Keratinocyte (primary cell): ENCODE data around the gene COL9A1.

Experiments
- EZH2 ChIP-seq: IDR thresholded peaks from one replicate; pipeline ENCODE4 v1.6.1; 2012; ENCODE audit warnings: inconsistent platforms, mild to moderate bottlenecking, low read length, moderate library complexity
- TF ChIP-seq, protein P1 (sequence below), 3 experiments: IDR thresholded peaks in 1 of 3; conservative IDR thresholded peaks in 1 of 3; optimal IDR thresholded peaks in 1 of 3; 2 replicates in 2 of 3; 3 replicates in 1 of 3; pipeline versions ENCODE3 to v1.5.1; 2011; ENCODE audit warnings: low read length in 3 of 3, mild to moderate bottlenecking in 3 of 3, moderate library complexity in 2 of 3, control low read depth in 1 of 3, inconsistent platforms in 1 of 3; ENCODE audit not compliant: insufficient read depth in 2 of 3; ENCODE audit errors: extremely low read depth in 1 of 3

DNA sequence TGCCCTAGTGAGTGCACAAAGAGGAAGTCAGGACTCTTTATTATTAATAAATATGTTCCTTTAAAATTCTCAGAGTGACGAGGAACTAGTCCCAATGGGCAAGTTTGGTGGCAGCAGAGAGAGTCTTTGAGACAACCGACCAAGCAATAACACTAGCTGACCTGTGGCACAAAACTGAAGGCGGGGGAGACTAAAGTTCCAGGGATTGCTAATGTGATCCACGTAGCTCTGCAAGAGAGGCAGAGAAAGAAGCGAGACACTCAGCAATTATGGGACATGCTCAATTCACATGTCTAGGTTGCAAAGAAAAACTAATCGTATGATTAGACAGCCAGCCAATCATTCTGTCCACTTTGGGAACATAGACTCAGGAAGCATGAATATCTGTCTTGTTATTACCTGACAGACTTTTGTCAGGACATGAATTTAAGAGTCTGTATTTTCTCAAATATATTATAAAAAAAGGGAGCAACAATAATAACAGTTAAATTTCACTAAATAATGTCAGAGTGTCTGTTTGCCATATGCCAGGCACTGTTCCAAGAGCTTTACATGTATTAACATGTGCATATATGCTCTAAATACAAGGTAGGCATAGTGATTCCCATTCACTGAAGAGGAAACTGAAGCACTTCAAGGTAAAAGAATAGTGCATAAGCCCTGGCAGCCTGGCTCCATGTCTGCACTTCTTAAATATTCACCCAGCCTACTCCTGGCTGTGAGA, 81.0 kb downstream of the COL9A1 start:
- TF ChIP-seq, protein P1, sequence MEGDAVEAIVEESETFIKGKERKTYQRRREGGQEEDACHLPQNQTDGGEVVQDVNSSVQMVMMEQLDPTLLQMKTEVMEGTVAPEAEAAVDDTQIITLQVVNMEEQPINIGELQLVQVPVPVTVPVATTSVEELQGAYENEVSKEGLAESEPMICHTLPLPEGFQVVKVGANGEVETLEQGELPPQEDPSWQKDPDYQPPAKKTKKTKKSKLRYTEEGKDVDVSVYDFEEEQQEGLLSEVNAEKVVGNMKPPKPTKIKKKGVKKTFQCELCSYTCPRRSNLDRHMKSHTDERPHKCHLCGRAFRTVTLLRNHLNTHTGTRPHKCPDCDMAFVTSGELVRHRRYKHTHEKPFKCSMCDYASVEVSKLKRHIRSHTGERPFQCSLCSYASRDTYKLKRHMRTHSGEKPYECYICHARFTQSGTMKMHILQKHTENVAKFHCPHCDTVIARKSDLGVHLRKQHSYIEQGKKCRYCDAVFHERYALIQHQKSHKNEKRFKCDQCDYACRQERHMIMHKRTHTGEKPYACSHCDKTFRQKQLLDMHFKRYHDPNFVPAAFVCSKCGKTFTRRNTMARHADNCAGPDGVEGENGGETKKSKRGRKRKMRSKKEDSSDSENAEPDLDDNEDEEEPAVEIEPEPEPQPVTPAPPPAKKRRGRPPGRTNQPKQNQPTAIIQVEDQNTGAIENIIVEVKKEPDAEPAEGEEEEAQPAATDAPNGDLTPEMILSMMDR (optimal IDR thresholded peaks at IDR 0.05 in 1 of 3, IDR thresholded peaks at IDR 0.05 in 1 of 3, conservative IDR thresholded peaks at IDR 0.05 in 1 of 3; ENCODE audit: extremely low read depth in 1 of 3, insufficient read depth in 2 of 3, low read length in 3 of 3) = no peak
- no peak for TF ChIP-seq EZH2
